Left forelimb (tissue), 1 donor: ENCODE measurements around the gene GNAZ.
"Not testable (repeated sequence)": the region's sequence is repeated elsewhere in the genome, so short reads cannot be mapped to it uniquely, and the experiment has no call there.

Experiments
- DNase-seq: peaks from one replicate; pipeline ENCODE4 v3.0.0-alpha.2; 2018; ENCODE audit warnings: low spot score

GNAZ gene

DNA sequence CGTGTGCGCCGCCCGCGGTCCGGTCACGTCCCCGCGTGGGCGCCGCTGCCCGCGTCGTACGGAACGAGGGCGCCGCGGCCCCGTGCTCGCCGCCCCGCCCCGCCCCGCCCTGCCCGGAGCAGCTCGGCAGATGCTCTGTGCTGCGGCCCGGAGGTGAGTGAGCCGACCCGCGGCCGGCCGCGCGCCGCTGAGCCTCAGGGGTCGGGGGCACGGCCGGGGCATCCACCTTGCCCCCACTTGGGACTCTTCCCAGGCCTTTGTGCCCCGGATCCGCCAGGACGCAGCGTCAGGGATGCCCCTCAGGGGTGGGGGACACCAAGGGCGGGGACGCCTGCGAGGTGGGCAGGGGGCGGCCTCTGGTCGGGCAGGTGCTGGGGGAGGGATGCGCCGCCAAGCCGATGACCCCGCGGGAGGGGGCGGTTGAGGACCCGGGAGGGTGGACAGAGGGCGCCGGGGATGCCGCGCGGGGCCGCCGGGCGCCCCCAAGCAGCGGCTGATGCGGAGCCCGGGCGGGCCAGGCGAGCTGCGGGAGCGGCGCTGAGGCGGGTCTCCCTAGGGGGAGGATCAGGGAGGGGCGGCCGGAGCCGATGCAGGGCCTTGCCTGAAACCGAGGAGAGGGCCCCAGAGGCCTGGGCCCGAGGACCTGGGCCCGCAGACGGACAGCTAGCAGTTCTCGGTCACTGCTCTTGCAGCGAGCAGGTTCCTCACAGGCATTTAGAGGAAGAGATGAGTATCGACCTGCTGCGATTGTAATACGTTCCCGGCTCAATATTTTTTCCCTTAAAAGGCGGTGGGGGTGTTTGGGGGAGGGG, at the start of gene GNAZ:
Gene GNAZ, plus strand, starts transcription at position 102 of the 812 bp plus-strand sequence. CDS start 25,177 bp downstream, outside the sequence.
- DNase-seq = peak; percentile 53

DNA sequence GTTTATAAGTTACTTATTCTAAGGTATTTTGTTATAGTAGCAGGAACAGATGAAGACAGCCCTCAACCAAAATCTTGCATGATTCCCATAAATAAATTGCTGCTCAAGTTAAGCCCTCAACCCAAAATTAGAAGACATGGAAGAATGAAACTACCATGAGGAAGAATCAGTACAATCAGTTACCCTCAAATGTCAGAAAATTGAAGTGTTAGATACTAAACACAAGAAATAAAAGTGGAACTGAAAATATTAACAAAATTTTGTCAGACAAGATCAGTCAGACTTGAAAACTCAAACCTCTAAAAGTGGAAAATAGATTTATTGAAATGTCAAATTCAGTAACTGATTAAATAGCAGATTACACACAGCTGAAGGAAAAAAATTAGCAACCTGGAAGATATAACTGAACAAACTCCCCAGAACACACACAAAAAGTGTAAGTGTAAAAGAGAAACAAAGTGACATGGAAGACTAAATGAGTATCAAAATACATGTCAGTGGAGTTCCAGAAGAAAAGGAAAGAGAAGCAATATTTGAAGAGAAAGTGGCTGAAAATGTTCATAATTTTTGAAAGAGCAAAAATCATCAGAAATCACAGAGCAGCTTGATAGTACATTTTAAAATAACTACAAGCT, 49.5 kb upstream of the GNAZ start:
- DNase-seq = no peak

GRCh38 chr22:23021660-23022353, 48.5 kb upstream of the GNAZ start:
- not testable (repeated sequence) for DNase-seq

- DNase-seq = no peak
These were observed 47.0 kb upstream of the GNAZ start for GRCh38 chr22:23023294-23023693.

GRCh38 chr22:23026777-23027176, 43.5 kb upstream of the GNAZ start:
- DNase-seq = no peak

DNA sequence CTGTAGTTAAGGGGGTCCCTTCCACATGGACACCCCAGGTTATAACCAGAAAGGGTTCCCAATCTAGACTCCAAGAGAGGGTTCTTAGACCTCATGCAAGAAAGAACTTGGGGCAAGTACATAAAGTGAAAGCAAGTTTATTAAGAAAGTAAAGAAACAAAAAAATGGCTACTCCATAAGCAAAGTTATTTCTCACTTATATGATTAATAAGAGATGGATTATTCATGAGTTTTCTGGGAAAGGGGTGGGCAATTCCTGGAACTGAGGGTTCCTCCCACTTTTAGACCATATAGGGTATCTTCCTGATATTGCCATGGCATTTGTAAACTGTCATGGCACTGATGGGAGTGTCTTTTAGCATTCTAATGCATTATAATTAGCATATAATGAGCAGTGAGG, 42.5 kb upstream of the GNAZ start:
- DNase-seq = not testable (repeated sequence)

DNA sequence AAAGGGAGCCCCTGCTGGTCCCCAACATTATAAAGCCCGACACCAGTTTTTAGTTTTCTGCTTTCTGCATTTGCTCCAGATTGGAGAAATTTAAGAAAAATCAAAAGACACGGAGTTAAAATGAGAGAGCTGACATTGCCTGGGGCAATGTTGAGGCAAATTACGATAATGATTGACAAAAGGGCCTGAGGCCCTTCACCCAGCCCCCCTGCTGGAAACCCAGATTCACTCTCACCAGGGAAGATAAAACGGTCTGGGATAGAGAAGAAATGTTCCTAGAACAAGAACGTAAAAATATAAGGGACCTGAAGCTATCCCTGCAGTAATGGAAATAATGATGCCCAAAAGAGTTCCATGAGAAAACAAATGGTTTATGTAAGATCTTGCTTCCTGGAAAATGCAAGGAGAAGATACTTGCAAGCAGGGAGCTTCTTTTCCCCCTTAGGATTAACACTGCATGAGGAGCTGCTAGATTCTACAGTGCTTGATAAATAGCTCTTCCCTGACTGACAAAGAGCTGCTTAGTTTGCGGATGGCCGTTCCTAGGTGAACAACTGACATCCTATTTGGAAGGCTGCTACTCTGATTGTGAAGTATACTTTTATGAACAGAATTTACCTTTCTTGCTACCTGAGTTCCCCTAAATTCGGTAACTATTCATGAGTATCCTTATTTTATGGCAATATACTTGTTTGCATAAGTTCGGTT, 40.6 kb upstream of the GNAZ start:
- no peak for DNase-seq

- no peak for DNase-seq
These were observed 38.9 kb upstream of the GNAZ start for GRCh38 chr22:23031381-23031780.

DNA sequence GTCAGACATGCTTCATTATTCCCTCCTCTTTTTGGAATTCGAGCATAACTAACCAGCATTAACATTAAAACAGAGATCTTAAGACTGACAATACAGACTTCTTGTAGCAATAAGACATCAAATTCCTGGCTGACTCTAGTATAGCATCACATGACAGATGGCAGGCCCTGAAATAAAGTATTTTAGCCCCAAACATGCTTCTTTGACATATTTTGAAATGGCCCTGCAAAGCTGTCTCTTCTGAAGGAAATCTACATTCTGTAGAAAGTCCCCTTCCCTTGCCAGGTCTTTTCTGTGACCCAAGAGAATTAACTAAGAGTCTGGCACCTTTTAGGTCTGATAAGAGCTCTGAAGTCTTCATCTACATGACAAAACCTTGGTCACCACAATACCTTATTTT, 38.5 kb upstream of the GNAZ start:
- DNase-seq = no peak

DNA sequence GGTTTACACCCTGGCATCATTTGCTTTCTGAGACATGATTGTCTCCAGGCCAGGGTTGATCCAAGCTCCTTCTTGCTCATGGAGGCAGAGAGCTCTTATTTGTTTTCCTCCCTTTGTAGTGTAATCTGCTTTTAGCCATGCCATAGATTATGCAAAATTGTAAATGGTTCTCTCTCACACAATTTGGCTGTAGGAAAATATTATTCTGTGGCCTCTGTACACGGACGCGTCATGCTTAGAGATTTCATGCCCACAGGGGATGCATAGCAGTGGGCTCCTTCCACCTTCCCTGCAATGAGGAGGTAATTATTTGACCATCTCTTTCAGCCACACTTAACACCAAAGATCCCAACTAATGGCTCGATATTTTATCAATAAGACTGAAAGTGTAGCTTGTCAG, 37.7 kb upstream of the GNAZ start:
- DNase-seq = no peak

DNA sequence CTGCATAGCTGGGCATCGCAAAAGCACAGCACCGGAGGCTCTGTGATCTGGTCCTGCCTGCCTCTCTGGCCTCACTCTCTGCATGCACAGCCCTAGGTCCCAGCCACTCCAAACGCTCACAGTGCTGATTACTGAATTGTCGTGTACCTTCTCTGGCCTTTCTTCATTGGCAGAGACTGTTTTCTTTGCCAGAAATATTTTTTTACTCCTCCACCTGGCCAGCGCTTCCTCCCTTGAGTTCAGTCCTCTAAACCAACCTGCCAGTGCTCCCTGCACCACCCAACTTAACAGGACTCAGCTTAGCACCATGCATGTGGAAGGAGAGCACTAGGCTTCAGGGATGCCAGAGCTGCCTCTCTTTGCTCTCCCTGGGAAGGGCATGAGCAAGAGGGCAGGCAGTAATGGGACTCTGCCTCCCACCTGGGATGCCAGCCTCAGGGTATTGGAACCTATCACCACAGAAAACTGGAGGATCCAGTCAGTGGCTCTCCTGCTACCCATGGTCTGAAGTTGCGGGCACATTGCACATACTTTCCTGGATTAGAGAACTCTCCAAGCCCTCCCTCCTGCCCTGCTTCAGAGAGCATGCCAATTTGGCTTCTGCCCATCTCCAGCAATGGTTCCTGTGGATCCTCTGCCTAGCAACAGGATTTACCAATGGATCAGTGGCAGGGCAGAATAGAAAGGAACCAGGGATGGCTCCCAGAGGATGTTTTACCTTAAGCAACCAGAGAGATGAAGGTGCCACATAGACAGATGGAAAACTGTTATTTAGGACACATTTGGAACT, 37.0 kb upstream of the GNAZ start:
- DNase-seq = no peak

DNA sequence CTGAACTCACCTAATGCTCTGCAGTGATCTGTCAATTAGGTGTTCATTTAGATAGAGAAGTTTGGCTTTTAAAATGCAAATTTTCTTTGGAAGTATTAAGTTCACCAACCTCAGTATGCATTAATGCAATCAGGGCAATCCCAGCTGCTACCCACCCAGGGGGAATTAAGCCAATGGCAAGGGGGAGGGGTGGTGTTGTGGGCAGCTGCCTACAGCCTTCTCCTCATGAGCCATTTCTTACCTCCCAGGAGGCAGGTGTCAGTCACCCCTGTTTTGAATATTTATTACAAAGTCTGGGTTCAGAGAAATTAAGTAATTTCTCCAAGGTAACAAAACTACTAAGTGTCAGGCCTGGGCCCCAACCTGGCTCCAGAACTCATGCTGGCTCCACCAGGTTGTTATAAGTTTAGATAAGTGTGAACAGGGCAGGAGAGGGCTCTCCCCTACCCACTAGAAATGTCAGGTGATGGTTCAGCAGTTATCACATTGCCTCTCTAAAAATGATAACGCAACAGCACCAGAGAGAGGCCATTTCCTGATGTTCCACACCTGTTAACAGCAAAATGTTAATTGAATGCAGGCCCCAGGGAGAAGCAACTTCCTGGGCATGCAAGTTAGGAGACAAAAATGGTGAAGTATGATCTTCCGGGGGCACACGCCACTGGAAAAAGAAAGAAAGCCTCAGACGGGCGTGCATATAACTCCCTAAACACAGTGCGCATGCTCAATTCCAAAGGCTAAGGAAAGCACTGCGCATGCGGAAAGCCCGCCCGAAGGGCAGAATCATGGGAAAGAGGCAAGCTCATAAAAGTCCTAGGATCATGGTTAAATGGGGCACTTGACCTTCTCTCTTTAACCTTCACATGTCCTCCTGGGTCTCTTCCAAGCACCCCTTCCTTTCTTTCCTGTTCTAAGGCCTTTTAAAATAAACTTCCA, 35.4 kb upstream of the GNAZ start:
- no peak for DNase-seq

DNA sequence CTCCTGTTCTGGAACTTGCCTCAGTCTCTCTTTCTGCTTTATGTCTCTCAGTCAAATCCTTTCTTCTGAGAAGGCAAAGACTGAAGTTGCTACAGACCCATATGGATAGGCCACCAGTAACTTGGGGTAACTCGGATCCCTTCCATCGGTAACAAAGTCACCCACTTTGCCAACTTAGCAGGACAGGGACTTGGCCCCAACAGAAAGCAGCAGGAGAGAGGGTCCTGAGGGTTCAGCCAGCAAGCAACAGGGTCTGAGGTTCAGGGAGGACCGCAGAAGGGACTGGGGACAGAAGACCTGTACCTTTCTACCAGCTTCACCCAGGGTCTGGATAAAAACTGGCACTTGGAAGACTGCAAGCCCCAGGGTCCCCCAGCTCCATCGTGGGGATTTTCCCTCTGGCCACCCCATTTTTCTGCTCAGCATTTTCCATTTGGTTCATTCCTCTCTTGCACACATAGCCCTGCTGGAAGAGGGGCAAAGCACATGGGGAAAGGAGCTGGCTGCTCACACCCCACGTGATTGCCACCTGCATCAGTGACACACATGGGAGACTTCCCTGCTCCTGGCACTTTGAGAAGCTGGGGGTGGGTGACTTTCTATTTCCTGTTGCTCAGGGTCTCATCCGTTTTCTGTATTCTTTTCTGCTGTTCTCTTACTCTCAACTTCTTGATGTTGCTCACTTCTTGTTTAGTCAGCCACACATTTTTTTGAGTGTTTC, 34.6 kb upstream of the GNAZ start:
- DNase-seq = no peak

DNA sequence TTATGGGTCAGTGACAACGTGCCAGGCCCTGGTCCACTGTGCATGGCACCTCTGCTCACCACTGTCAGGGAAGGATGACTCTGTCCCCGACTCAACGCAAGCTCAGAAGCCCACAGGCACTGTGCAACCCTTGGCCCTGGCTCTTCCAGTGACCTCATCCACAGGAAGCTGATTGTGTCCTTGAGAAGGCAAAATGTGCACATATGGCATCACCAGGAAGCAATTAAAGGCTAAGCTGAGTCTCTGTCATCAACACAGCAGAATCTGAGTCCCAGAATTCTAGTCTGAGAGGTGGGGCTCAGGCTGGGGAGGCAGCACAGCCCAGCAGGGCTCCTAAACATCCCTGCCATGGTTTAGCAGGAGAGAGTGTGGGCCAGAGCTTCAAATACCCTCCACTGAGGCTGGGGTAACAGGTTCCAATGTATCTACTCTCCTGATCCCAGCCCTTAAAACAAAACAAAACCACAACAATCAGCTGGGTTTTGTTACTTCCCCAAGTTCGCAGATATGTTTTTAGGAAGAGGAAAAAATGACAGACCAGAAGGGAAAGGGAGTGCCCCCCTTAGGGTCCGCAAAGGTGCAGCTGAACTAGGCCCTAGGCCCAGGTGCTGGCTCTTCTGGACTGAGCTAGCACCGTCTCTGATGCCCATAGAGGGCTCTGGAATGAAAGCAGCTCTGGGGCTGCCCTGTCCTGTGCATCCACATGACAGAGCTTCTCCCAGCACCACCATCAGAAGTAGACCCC, 33.5 kb upstream of the GNAZ start:
- DNase-seq = no peak

DNA sequence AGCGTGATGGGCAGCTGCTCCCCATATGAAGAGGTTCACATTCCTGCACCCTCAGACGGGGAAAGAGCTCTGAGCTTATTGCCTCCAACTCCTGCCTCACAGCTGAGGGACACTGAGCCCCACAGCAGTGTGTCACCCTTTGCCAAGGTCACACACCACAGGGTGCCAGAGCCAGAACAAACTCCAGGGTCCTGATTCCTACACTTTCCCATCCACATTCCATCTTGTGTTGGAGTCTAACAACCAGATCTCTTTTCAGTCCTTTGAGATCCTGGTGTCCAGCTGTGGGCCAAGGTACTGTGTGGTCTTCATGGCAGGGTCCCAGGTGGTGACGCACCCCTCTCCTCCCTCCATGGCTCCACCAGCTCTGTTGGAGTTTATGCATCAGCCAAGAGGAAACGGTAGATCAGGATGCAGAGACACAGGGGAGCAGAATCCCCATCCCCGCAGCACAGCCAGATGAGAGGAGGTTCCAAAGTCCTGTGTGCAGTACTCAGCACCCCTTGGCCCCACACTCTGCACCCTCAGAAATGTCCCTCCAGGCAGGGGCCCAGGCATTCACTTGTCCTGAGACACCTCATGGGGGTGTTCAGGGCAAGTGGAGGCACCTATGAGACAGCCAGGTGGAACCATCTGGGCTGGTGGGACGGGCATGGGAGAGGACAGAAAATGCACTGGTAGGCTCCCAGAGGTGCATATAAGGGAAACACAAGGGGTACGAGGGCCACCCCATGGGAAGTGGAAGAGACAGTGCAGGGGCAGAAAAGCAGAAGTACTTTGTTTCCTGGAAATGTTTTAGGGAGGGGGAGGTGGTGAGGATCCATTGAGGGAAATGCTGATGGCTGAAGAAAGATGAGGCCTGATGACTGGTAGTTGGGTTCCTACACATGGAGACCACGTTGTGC, 32.6 kb upstream of the GNAZ start:
- DNase-seq = no peak

DNA sequence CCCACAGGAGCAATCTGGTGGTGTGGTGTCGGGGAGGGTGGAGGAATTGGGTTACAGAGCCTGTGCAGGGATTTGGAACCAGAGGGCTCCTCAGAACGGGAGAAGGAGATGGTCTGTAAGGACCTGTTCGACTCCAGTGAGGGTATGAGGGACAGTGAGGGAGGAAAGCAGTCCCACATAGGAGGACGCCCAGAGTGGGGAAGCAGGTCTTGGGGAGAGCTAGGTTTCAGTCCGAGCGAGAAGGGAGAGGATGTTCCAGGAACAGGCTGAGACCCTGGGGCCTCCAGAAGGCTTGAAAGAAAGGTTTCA, 32.0 kb upstream of the GNAZ start:
- DNase-seq = no peak

DNA sequence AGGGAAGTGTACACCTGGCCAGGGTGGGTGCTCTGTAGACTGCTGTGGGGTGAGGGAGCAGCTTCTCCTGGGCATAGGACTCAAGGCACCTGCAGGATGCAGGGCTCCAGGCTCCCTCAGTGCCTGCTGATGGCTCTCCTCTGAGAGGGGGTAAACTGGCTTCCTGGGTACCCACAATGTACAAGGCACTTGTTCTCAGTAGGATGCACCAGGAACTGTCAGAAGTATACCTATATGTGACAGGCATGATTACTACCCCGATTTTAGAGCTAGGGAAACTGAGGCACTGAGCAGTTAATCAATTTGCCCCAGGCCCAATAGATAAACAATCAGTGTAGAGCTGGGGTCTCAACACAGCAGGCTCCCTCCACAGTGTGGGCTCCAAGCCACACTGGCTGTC, 31.4 kb upstream of the GNAZ start:
- DNase-seq = no peak

GRCh38 chr22:23042179-23042578, 28.1 kb upstream of the GNAZ start:
- DNase-seq = no peak
